ENCODE results near the gene SYT8.

Gene SYT8

GRCh38 chr11:1832920-1833295 lies 1.9 kb upstream of the SYT8 start:
- DNase-seq = no peak

GRCh38 chr11:1834062-1834610 lies 654 bp upstream of the SYT8 start:
- no peak for DNase-seq

GRCh38 chr11:1835671-1836010 lies 851 bp downstream of the SYT8 start:
- no peak for DNase-seq

- DNase-seq = no peak
Measured at GRCh38 chr11:1836011-1836945, 1.5 kb downstream of the SYT8 start.

GRCh38 chr11:1837171-1838076 lies 2.6 kb downstream of the SYT8 start:
- DNase-seq = peak; percentile 85

- DNase-seq = no peak
Measured at GRCh38 chr11:1838077-1838425, 3.3 kb downstream of the SYT8 start.

- no peak for DNase-seq
Measured at GRCh38 chr11:1838426-1839144, 3.8 kb downstream of the SYT8 start, which contains the start of gene TNNI2. TNNI2 (plus strand) TSS chr11:1838981; CDS start chr11:1839697, 716 bp downstream.

GRCh38 chr11:1839204-1839923 lies 4.6 kb downstream of the SYT8 start:
- DNase-seq = no peak

GRCh38 chr11:1839924-1840779 lies 5.4 kb downstream of the SYT8 start:
- no peak for DNase-seq

- DNase-seq = no peak
Measured at GRCh38 chr11:1840780-1841480, 6.1 kb downstream of the SYT8 start.

- DNase-seq = no peak
Measured at GRCh38 chr11:1841511-1842148, 6.8 kb downstream of the SYT8 start.

- DNase-seq = no peak
Measured at GRCh38 chr11:1842149-1843097, 7.6 kb downstream of the SYT8 start.

GRCh38 chr11:1843098-1843473 lies 8.3 kb downstream of the SYT8 start:
- no peak for DNase-seq

GRCh38 chr11:1843796-1844195 lies 9.0 kb downstream of the SYT8 start:
- DNase-seq = no peak

- DNase-seq = peak; percentile 52
Measured at GRCh38 chr11:1844221-1845094, 9.7 kb downstream of the SYT8 start.

- no peak for DNase-seq
Measured at GRCh38 chr11:1845095-1845429, 10.3 kb downstream of the SYT8 start.

- no peak for DNase-seq
Measured at GRCh38 chr11:1845561-1846452, 11.0 kb downstream of the SYT8 start.
